ENCODE results near the gene PBX2. TPM values are rescaled to one million over a fixed set of nuclear protein-coding genes. Genes with fewer than 3 reads are reported as not detected.
A peak's percentile ranks its signal among the peaks of the same experiment; 100 is the strongest.

PBX2 gene
- total and polyA plus RNA-seq, 10 of the 15 experiments (the other 5 are each of a cell fraction or from before 2014, with no cell fraction given) = 0.84 to 66.5 (median 20.6) TPM

DNA sequence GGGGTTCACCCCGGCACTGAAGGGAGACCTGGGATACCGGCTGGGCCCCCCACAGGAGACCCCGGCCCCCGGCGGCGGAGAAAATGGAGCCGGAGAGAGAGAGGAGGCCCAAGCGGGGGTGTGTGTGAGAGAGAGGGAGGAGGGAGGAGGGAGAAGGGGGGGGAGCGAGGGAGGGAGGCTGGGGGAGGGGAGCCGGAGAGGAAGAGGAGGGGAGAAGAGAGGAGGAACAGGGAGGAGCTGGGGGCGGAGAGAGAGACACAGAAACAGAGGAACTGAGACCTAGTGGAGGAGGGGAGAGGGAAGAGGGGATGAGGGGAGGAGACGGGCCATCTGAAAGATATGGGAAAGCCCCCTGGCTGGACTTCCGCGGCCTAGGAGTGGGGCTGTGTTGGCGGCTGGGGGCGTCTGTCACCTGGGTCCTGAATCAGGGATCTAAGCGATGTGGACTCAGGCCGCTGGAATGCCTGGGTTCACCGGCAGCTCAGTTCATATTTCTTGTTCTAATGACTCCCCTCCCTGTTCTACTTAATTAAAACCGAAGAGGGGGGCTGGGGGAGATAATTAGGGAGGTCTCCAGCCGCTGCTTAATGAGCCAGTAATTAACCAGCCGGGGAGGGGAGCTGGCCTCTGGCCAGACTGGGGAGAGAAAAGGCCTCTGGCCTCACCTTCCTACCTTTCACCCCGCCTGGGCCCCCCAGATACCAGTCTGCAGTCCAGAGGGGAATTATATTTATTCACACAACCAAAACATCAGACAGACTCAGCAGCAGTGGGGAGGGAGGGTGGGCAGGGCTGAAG lies at the start of gene PBX2 (continued):
- TF ChIP-seq IRF4 (IDR thresholded peaks at IDR 0.05; ENCODE audit: low read depth, low read length) (peak; percentile 85), EZH2 (IDR thresholded peaks at IDR 0.05; ENCODE audit: borderline replicate concordance, control insufficient read depth, low read depth, low read length) (no peak), LARP7 (IDR thresholded peaks at IDR 0.05) (no peak), HDGF (IDR thresholded peaks at IDR 0.05) (peak; percentile 99), CHD2 (IDR thresholded peaks at IDR 0.05; ENCODE audit: borderline replicate concordance, low read depth, low read length) (peak; percentile 90), EP300 (IDR thresholded peaks at IDR 0.05; ENCODE audit: borderline replicate concordance in 1 of 2, control insufficient read depth in 1 of 2, low read depth in 2 of 2, low read length in 2 of 2) (peak; percentile 22 to 27; a peak in 2 of 4 replicates), POLR2AphosphoS2 (IDR thresholded peaks at IDR 0.05; ENCODE audit: low read depth, low read length) (peak; percentile 70; the same call in 1 of the 2 replicates), GATAD2B (conservative IDR thresholded peaks at IDR 0.05; ENCODE audit: low read depth) (peak; percentile 83), NFYA (IDR thresholded peaks at IDR 0.05; ENCODE audit: borderline replicate concordance, low read depth, low read length) (no peak), MXI1 (IDR thresholded peaks at IDR 0.05; ENCODE audit: low read depth, low read length) (0 out of 2 replicates have a peak, but pooled peaks have one; percentile 33), YBX1 (IDR thresholded peaks at IDR 0.05) (no peak), CBFB (IDR thresholded peaks at IDR 0.05; ENCODE audit: low read depth) (0 out of 2 replicates have a peak, but pooled peaks have one; percentile 40), HDAC6 (IDR thresholded peaks at IDR 0.05; ENCODE audit: unreplicated experiment) (no peak), ATF7 (IDR thresholded peaks at IDR 0.05; ENCODE audit: low read depth) (peak; percentile 87), TAF1 (IDR thresholded peaks at IDR 0.05; ENCODE audit: borderline replicate concordance, low read depth, low read length) (peak; percentile 25; the same call in 1 of the 2 replicates), BACH1 (IDR thresholded peaks at IDR 0.05; ENCODE audit: borderline replicate concordance) (peak; percentile 84)
- TF ChIP-seq, protein P1, sequence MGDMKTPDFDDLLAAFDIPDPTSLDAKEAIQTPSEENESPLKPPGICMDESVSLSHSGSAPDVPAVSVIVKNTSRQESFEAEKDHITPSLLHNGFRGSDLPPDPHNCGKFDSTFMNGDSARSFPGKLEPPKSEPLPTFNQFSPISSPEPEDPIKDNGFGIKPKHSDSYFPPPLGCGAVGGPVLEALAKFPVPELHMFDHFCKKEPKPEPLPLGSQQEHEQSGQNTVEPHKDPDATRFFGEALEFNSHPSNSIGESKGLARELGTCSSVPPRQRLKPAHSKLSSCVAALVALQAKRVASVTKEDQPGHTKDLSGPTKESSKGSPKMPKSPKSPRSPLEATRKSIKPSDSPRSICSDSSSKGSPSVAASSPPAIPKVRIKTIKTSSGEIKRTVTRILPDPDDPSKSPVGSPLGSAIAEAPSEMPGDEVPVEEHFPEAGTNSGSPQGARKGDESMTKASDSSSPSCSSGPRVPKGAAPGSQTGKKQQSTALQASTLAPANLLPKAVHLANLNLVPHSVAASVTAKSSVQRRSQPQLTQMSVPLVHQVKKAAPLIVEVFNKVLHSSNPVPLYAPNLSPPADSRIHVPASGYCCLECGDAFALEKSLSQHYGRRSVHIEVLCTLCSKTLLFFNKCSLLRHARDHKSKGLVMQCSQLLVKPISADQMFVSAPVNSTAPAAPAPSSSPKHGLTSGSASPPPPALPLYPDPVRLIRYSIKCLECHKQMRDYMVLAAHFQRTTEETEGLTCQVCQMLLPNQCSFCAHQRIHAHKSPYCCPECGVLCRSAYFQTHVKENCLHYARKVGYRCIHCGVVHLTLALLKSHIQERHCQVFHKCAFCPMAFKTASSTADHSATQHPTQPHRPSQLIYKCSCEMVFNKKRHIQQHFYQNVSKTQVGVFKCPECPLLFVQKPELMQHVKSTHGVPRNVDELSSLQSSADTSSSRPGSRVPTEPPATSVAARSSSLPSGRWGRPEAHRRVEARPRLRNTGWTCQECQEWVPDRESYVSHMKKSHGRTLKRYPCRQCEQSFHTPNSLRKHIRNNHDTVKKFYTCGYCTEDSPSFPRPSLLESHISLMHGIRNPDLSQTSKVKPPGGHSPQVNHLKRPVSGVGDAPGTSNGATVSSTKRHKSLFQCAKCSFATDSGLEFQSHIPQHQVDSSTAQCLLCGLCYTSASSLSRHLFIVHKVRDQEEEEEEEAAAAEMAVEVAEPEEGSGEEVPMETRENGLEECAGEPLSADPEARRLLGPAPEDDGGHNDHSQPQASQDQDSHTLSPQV (IDR thresholded peaks at IDR 0.05) = no peak
- TF ChIP-seq, protein P2, sequence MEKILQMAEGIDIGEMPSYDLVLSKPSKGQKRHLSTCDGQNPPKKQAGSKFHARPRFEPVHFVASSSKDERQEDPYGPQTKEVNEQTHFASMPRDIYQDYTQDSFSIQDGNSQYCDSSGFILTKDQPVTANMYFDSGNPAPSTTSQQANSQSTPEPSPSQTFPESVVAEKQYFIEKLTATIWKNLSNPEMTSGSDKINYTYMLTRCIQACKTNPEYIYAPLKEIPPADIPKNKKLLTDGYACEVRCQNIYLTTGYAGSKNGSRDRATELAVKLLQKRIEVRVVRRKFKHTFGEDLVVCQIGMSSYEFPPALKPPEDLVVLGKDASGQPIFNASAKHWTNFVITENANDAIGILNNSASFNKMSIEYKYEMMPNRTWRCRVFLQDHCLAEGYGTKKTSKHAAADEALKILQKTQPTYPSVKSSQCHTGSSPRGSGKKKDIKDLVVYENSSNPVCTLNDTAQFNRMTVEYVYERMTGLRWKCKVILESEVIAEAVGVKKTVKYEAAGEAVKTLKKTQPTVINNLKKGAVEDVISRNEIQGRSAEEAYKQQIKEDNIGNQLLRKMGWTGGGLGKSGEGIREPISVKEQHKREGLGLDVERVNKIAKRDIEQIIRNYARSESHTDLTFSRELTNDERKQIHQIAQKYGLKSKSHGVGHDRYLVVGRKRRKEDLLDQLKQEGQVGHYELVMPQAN (conservative IDR thresholded peaks at IDR 0.05) = 0 out of 2 replicates have a peak, but pooled peaks have one; percentile 30
- TF ChIP-seq, protein P3, sequence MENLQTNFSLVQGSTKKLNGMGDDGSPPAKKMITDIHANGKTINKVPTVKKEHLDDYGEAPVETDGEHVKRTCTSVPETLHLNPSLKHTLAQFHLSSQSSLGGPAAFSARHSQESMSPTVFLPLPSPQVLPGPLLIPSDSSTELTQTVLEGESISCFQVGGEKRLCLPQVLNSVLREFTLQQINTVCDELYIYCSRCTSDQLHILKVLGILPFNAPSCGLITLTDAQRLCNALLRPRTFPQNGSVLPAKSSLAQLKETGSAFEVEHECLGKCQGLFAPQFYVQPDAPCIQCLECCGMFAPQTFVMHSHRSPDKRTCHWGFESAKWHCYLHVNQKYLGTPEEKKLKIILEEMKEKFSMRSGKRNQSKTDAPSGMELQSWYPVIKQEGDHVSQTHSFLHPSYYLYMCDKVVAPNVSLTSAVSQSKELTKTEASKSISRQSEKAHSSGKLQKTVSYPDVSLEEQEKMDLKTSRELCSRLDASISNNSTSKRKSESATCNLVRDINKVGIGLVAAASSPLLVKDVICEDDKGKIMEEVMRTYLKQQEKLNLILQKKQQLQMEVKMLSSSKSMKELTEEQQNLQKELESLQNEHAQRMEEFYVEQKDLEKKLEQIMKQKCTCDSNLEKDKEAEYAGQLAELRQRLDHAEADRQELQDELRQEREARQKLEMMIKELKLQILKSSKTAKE (IDR thresholded peaks at IDR 0.05; ENCODE audit: low read depth, poor library complexity, severe bottlenecking) = peak; percentile 77
